GM12892 (cell line): ENCODE results near the gene CRISPLD2.

Source experiments
- DNase-seq: peaks from one replicate; pipeline ENCODE4 v3.0.0; 2011; ENCODE audit not compliant: insufficient read length
- FAIRE-seq: peaks from 2 replicates; lab custom pipeline; 2011; peaks lifted over from hg19 to GRCh38; lab: Jason Lieb, UNC
- POLR2A ChIP-seq: IDR thresholded peaks from 2 replicates; pipeline ENCODE4 v1.6.1; 2011; ENCODE audit warnings: low read depth, low read length, control low read depth
- POLR2AphosphoS5 ChIP-seq: IDR thresholded peaks from 2 replicates; pipeline ENCODE4 v1.6.1; 2011; ENCODE audit warnings: low read depth, low read length, control low read depth
- TAF1 ChIP-seq: IDR thresholded peaks from 2 replicates; pipeline ENCODE4 v1.6.1; 2011; ENCODE audit warnings: low read depth, mild to moderate bottlenecking, control low read depth, low read length, borderline replicate concordance

Gene CRISPLD2

DNA sequence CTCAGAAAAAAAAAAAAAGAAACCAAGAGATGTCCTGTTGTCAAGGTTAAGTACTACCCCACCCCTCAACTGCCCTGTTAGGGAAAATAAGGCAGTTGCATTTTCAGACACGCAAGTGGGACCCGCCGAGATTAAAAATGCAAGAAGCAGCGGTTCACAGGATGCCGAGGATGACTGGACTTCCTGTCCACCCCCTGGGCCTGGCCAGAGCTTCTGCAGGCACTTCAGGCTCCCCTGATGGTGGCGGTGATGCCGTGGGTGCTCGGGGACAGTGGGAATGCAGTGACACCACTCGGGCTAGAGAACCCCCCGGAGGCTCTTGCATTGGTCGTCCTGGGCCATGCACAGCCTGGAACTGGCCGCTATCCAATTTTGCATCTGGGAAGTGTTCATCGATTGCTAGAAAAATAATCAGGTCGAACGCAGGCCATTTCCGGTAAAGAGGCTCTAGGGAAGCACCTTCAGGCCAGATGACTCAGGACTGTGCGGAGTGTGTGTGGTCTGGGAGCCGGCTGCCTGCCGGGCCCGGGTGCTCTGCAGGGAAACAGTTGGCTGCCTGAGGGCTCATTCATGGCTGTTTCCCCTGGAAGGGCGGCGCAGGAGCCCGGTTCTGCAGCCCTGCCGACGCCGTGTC is 13.4 kb upstream of the CRISPLD2 start:
- peak; percentile 54 for DNase-seq
- TF ChIP-seq POLR2AphosphoS5 = no peak
- TF ChIP-seq TAF1 = no peak
- no peak for TF ChIP-seq POLR2A
- peak; percentile 54 for FAIRE-seq

DNA sequence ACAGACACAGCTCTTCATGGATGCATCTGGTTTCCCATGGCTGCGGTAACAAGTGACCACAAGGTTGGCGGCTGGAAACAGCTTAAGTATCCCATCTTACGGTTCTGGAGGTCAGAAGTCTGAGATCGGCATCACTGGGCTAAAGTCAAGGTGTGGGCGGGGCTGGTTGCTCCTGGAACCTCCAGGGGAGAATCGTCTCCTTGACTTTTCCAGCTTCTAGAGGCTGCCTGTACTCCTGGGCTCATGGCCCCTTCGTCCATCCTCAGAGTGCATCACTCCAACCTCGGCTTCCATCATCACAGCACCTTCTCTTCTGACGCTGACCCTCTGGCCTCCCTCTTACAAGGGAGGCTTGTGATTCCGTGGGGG is 12.9 kb upstream of the CRISPLD2 start:
- DNase-seq (no peak), FAIRE-seq (no peak)
- TF ChIP-seq POLR2AphosphoS5 (no peak), POLR2A (no peak)

DNA sequence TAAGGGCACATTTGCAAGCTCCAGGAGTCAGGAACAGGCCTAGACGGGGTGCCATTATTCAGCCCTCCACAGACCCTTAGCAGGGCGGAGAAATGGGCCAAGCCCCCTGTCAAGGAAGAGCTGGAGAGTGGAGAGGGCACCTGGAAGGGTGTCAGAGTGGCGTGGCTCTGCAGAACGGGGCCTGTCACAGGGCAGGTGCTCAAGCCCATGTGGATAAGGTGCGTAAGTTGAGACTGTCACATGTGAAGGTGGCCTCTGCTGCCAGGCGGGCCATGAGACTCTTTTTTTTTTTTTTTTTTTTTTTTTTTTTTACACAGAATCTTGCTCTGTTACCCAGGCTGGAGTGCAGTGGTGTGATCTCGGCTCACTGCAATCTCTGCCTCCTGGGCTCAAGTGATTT is 12.0 kb upstream of the CRISPLD2 start:
- DNase-seq = no peak
- no peak for FAIRE-seq
- TF ChIP-seq TAF1 (no peak), POLR2AphosphoS5 (no peak), POLR2A (no peak)

DNA sequence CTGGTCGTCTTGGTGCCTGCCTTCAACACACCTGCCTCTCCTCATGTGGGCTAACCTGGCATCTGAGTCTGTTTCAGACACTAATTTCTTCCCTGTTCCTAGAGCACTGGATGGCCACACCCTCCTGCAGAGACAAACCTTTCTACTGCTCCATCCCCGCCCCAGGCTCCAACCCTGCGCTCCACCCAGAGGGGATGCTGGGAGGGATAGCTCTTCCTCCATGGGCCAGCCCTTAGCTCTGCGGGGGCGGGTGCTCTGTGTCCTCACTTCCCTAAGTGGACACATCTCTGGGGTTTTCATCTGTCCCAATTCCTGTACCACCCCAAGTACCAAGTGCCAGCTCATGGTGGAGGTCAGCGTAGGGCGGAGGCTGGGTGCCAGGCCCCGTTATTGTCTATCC is 11.0 kb upstream of the CRISPLD2 start:
- no peak for FAIRE-seq
- no peak for TF ChIP-seq TAF1
- no peak for TF ChIP-seq POLR2AphosphoS5
- TF ChIP-seq POLR2A = no peak
- DNase-seq = no peak

DNA sequence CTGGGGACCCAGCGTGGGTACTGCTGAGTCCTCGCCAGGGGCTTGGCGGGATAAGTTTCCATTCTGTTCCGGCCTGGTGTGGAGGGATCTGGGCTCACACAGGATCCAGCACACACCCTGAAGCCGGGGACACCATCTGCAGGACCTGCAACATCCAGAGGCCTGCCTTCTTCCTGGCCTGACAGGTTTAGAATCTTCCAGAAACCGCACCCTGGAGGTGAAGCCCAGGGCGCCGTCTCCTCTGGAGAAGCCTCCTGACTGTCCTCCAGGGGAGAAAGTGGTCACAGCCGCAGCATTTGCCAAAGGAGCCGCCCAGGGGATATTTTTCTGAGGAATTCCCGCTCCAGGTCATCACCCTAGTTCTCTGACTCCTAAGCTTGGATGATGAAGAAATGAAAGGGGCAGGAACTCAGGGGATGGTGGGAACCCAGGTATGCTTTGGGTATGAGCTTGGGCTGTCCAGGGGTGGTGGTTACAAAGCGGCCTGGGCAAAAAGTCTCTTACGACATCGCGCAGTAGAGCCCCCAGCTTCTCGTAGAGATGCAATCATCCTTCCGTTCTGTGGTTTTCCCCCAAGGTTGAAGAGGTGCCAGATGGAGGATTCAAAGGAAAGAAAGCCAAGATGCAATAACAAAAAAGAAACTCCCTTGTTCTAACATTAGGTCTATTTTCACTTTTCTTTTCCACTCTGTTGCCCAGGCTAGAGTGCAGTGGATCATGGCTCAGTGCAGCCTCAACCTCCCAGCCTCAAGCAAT is 9.1 kb upstream of the CRISPLD2 start:
- TF ChIP-seq TAF1 (no peak), POLR2AphosphoS5 (no peak), POLR2A (no peak)
- FAIRE-seq = peak; percentile 89

DNA sequence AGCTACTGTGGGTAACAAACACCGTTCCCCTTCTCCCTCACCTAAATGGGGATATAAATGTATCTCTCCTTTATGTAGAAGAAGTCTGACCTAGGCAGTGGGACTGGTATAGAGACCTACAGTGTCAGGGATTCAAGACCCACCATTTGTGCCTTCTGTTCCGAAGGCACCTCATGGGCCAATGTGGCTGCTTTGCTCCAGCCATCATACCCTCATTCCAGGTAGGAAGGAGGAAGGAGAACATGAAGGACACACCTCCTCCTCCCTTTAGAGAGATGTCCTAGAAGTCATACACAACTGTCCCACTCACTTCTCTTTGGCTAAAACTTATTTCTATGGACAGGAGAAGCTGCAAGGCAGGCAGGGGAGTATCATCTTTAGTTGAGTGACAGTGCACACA is 8.3 kb upstream of the CRISPLD2 start:
- FAIRE-seq (no peak), DNase-seq (no peak)
- TF ChIP-seq TAF1 (no peak), POLR2A (no peak), POLR2AphosphoS5 (no peak)

More for the DNA sequence above, 9.1 kb upstream of the CRISPLD2 start:
- no peak for DNase-seq

GRCh38 chr16:84813141-84813934 is 6.4 kb upstream of the CRISPLD2 start:
- FAIRE-seq = no peak
- TF ChIP-seq POLR2A = no peak
- TF ChIP-seq TAF1 = no peak
- no peak for TF ChIP-seq POLR2AphosphoS5
- DNase-seq = no peak

- FAIRE-seq (no peak), DNase-seq (no peak)
- TF ChIP-seq POLR2A (no peak), POLR2AphosphoS5 (no peak), TAF1 (no peak)
Observed at GRCh38 chr16:84815462-84815861, 4.3 kb upstream of the CRISPLD2 start.

DNA sequence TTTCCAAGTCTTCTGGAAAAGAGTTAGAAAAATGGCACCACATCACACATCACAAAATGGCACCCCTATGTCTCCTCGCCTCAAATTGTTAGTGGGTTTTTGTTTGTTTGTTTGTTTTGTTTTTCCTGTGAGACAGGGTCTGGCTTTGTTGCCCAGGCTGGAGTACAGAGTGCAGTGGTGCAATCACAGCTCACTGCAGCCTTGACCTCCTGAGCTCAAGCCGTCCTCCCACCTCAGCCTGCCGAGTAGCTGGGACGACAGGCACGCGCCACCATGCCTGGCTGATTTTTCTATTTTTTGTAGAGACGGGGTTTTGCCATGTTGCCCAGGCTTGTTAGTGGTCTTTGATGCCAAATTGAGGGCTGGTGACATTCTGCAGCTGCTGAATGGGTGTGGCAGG is 3.8 kb upstream of the CRISPLD2 start:
- DNase-seq = no peak
- no peak for TF ChIP-seq POLR2A
- TF ChIP-seq TAF1 = no peak
- TF ChIP-seq POLR2AphosphoS5 = no peak
- FAIRE-seq = no peak

- FAIRE-seq (no peak), DNase-seq (no peak)
- TF ChIP-seq POLR2A (no peak), TAF1 (no peak), POLR2AphosphoS5 (no peak)
Observed at GRCh38 chr16:84816485-84816884, 3.3 kb upstream of the CRISPLD2 start.

DNA sequence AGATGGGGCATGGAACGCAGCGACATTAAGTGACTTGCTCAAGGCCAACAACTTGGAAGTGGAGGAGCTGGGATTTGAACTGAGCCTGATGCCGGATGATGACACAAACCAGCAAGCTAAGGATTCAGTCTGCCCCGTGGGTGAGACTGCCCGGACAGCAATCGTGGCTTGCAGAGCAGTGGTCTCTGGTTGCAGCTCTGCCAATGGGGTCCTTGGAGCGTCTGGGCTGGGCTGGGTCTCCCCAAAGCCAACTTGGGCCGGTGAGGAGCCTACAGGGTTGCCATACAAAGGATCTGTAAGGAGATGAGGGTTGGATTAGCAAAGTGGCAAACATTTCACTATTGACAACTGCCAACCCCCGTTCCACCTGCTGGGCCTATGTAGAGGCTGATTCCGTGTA is 2.6 kb upstream of the CRISPLD2 start:
- TF ChIP-seq POLR2AphosphoS5 (no peak), TAF1 (no peak), POLR2A (no peak)
- no peak for DNase-seq
- FAIRE-seq = no peak
